H9 (cell line): Measurements from ENCODE around the gene NLRP5. TPM values are rescaled to one million over a fixed set of nuclear protein-coding genes. Genes with fewer than 3 reads are reported as not detected.

Source experiments
- DNase-seq: peaks from one replicate; pipeline ENCODE4 v3.0.0-alpha.2; 2017
- H2AFZ ChIP-seq: one replicate; pipeline ENCODE4 v1.6.1; 2013; ENCODE audit warnings: mild to moderate bottlenecking, low read length, control low read depth, moderate library complexity
- H2AK5ac ChIP-seq: 2 replicates; pipeline ENCODE4 v1.6.1; 2013; ENCODE audit warnings: low read length, control low read depth, mixed read lengths; ENCODE audit not compliant: insufficient read length
- H2BK120ac ChIP-seq: one replicate; pipeline ENCODE4 v1.6.1; 2013; ENCODE audit warnings: low read depth, mild to moderate bottlenecking, low read length, control low read depth, inconsistent platforms; ENCODE audit not compliant: poor library complexity, severe bottlenecking
- H2BK12ac ChIP-seq: 2 replicates; pipeline ENCODE4 v1.6.1; 2013; ENCODE audit warnings: low read length, control low read depth, mixed read lengths, low read depth; ENCODE audit not compliant: insufficient read length
- H2BK15ac ChIP-seq: 2 replicates; pipeline ENCODE4 v1.6.1; 2013; ENCODE audit warnings: low read depth, low read length, control low read depth
- H2BK20ac ChIP-seq: one replicate; pipeline ENCODE4 v1.6.1; 2013; ENCODE audit warnings: low read depth, mild to moderate bottlenecking, low read length, control low read depth, inconsistent platforms; ENCODE audit not compliant: poor library complexity, severe bottlenecking
- H2BK5ac ChIP-seq: 2 replicates; pipeline ENCODE4 v1.6.1; 2013; ENCODE audit warnings: low read length, control low read depth, mixed read lengths; ENCODE audit not compliant: insufficient read length
- H3K14ac ChIP-seq: 2 replicates; pipeline ENCODE4 v1.6.1; 2013; ENCODE audit warnings: low read length, control low read depth; ENCODE audit not compliant: insufficient read depth
- H3K18ac ChIP-seq: 2 replicates; pipeline ENCODE4 v1.6.1; 2013; ENCODE audit warnings: low read depth, mild to moderate bottlenecking, mixed read lengths, low read length, control low read depth; ENCODE audit not compliant: insufficient read length
- H3K23ac ChIP-seq: 2 replicates; pipeline ENCODE4 v1.6.1; 2013; ENCODE audit warnings: low read length, control low read depth, mixed read lengths, low read depth; ENCODE audit not compliant: insufficient read length
- H3K23me2 ChIP-seq: 2 replicates; pipeline ENCODE4 v1.6.1; 2013; ENCODE audit warnings: low read depth, mild to moderate bottlenecking, mixed read lengths, low read length, control low read depth; ENCODE audit not compliant: insufficient read length, poor library complexity, severe bottlenecking
- H3K27ac ChIP-seq: 2 replicates; pipeline ENCODE4 v1.5.1; 2013; ENCODE audit warnings: low read length, control low read depth, mixed read lengths, low read depth; ENCODE audit not compliant: insufficient read length
- H3K27me3 ChIP-seq: 2 replicates; pipeline ENCODE4 v1.6.1; 2013; ENCODE audit warnings: low read length, control low read depth, inconsistent platforms; ENCODE audit not compliant: insufficient read depth
- H3K4ac ChIP-seq: 2 replicates; pipeline ENCODE4 v1.6.1; 2013; ENCODE audit warnings: low read depth, mild to moderate bottlenecking, control low read depth, inconsistent platforms, low read length, moderate library complexity
- H3K4me1 ChIP-seq: 2 replicates; pipeline ENCODE4 v1.6.1; 2013; ENCODE audit warnings: low read length, control low read depth, inconsistent platforms; ENCODE audit not compliant: insufficient read depth
- H3K4me2 ChIP-seq: 2 replicates; pipeline ENCODE4 v1.6.1; 2013; ENCODE audit warnings: low read length, control low read depth, mixed read lengths; ENCODE audit not compliant: insufficient read length, insufficient read depth
- H3K56ac ChIP-seq: 2 replicates; pipeline ENCODE4 v1.6.1; 2013; ENCODE audit warnings: low read depth, mild to moderate bottlenecking, mixed read lengths, low read length, control low read depth; ENCODE audit not compliant: insufficient read length
- H3K79me1 ChIP-seq: 2 replicates; pipeline ENCODE4 v1.6.1; 2013; ENCODE audit warnings: low read depth, mild to moderate bottlenecking, moderate library complexity, low read length, control low read depth, inconsistent platforms; ENCODE audit not compliant: insufficient read depth, poor library complexity, severe bottlenecking
- H3K79me2 ChIP-seq: 2 replicates; pipeline ENCODE4 v1.6.1; 2013; ENCODE audit warnings: low read length, control low read depth, inconsistent platforms; ENCODE audit not compliant: insufficient read depth
- H3K9ac ChIP-seq: 2 replicates; pipeline ENCODE4 v1.6.1; 2013; ENCODE audit warnings: low read length, control low read depth, mixed read lengths; ENCODE audit not compliant: insufficient read length; ENCODE audit errors: extremely low read depth
- H3K9me3 ChIP-seq: one replicate; pipeline ENCODE4 v1.6.1; 2013; ENCODE audit warnings: low read depth, low read length, inconsistent platforms; ENCODE audit not compliant: control insufficient read depth
- H3T11ph ChIP-seq: one replicate; pipeline ENCODE4 v1.6.1; 2013; ENCODE audit warnings: mild to moderate bottlenecking, low read length, control low read depth, inconsistent platforms
- H4K20me1 ChIP-seq: one replicate; pipeline ENCODE4 v1.6.1; 2013; ENCODE audit not compliant: control insufficient read depth, insufficient read length, insufficient read depth
- H4K5ac ChIP-seq: 2 replicates; pipeline ENCODE4 v1.6.1; 2013; ENCODE audit warnings: low read depth, mild to moderate bottlenecking, mixed read lengths, low read length, control low read depth; ENCODE audit not compliant: insufficient read length
- H4K8ac ChIP-seq: replicated peaks from 2 replicates; pipeline ENCODE4 v1.6.1; 2013; ENCODE audit warnings: low read length, control low read depth, mixed read lengths, low read depth; ENCODE audit not compliant: insufficient read length
- H4K91ac ChIP-seq: 2 replicates; pipeline ENCODE4 v1.6.1; 2013; ENCODE audit warnings: low read depth, mild to moderate bottlenecking, moderate library complexity, mixed read lengths, low read length, control low read depth; ENCODE audit not compliant: insufficient read length
- H3K27ac Mint-ChIP-seq, 3 experiments: 2 replicates in 2 of 3; 3 replicates in 1 of 3; pipeline ENCODE4 v1.8.0; 2020 to 2021; ENCODE audit warnings: mixed read lengths in 3 of 3, mild to moderate bottlenecking in 1 of 3, moderate library complexity in 1 of 3
- H3K27me3 Mint-ChIP-seq: 2 replicates; pipeline ENCODE4 v1.8.0; 2021; ENCODE audit warnings: low read depth, mild to moderate bottlenecking, moderate library complexity, mixed read lengths
- H3K36me3 Mint-ChIP-seq, 3 experiments: 2 replicates in 2 of 3; 3 replicates in 1 of 3; pipeline ENCODE4 v1.8.0; 2020 to 2021; ENCODE audit warnings: low read depth in 3 of 3, mixed read lengths in 3 of 3; ENCODE audit not compliant: insufficient read depth in 1 of 3
- H3K4me1 Mint-ChIP-seq, 2 experiments: 2 replicates each; pipeline ENCODE4 v1.8.0; 2020; ENCODE audit warnings: mixed read lengths in 2 of 2
- H3K4me3 Mint-ChIP-seq, 2 experiments: 2 replicates in 1 of 2; 3 replicates in 1 of 2; pipeline ENCODE4 v1.8.0; 2020 to 2021; ENCODE audit warnings: mild to moderate bottlenecking in 2 of 2, mixed read lengths in 2 of 2, moderate library complexity in 1 of 2
- H3K9me3 Mint-ChIP-seq, 2 experiments: 2 replicates in 1 of 2; 3 replicates in 1 of 2; pipeline ENCODE4 v1.8.0; 2020; ENCODE audit warnings: mild to moderate bottlenecking in 2 of 2, mixed read lengths in 2 of 2, moderate library complexity in 1 of 2
- CTCF ChIP-seq: fragments of 200-600 bp; sonication (generic); conservative IDR thresholded peaks from 3 replicates; pipeline ENCODE4 v1.8.0; 2021; ENCODE audit warnings: antibody characterized with exemption, mild to moderate bottlenecking
- WGBS: extraction: QIAGEN DNeasy Blood & Tissue Kit; methylation state at CpG from one replicate; pipeline ENCODE4 v1.1.7; 2013; ENCODE audit warnings: missing lambda C conversion rate, low lambda C conversion rate, mixed read lengths; ENCODE audit not compliant: insufficient read length; ENCODE audit errors: extremely low coverage; 5-methylcytosine and 5-hydroxymethylcytosine counted together
- total RNA-seq: library from RNA; stranded (reverse); gene quantifications from 2 replicates; pipeline ENCODE4 v1.2.1, GENCODE V29; 2021

NLRP5 gene
- total RNA-seq, 1 experiment from 2014 or later = not detected

GRCh38 chr19:55940306-55940705 lies 46.3 kb upstream of the NLRP5 start:
- no peak for DNase-seq
- Mint-ChIP-seq H3K9me3 (peaks cover 89 to 94% of the 10 kb centered on the region in 2 experiments), H3K4me3 (no peak overlapping the region), H3K27ac (no peak overlapping the region), H3K4me1 (no peaks in the 10 kb centered on the region), H3K27me3 (peaks cover 2% of the 10 kb centered on the region), H3K36me3 (peaks cover 8 to 42% (median 11%) of the 10 kb centered on the region in 3 experiments; a peak in 6 of 7 replicates)
- Histone ChIP-seq H3K27me3 (no peaks in the 10 kb centered on the region), H3K9me3 (peaks cover 60% of the 10 kb centered on the region), H3K23me2 (no peaks in the 10 kb centered on the region), H4K5ac (no peak overlapping the region), H4K20me1 (no peaks in the 10 kb centered on the region), H3T11ph (no peak overlapping the region), H3K4me1 (no peaks in the 10 kb centered on the region), H3K79me1 (no peaks in the 10 kb centered on the region), H3K18ac (no peak overlapping the region), H3K14ac (no peak overlapping the region), H3K56ac (no peak overlapping the region), H3K4me2 (no peak overlapping the region), H2BK5ac (no peak overlapping the region), H2BK120ac (no peak overlapping the region), H3K27ac (no peak overlapping the region), H2AK5ac (no peak overlapping the region), H2BK20ac (no peak overlapping the region), H4K91ac (no peak overlapping the region), H3K23ac (no peak overlapping the region), H2AFZ (no peak overlapping the region), H2BK15ac (no peak overlapping the region), H3K4ac (no peak overlapping the region), H3K9ac (no peak overlapping the region), H4K8ac (no peak overlapping the region), H3K79me2 (no peaks in the 10 kb centered on the region), H2BK12ac (no peak overlapping the region)
- no peak for TF ChIP-seq CTCF
- whole genome bisulfite sequencing = no CpG with 5 or more reads among the region's 11 CpGs
